ENCODE data around the gene MTA3. TPM values are rescaled to one million over a fixed set of nuclear protein-coding genes. Genes with fewer than 3 reads are reported as not detected.

MTA3 gene
- total RNA-seq, 2 experiments from 2014 or later = 27.0 to 30.9 TPM

DNA sequence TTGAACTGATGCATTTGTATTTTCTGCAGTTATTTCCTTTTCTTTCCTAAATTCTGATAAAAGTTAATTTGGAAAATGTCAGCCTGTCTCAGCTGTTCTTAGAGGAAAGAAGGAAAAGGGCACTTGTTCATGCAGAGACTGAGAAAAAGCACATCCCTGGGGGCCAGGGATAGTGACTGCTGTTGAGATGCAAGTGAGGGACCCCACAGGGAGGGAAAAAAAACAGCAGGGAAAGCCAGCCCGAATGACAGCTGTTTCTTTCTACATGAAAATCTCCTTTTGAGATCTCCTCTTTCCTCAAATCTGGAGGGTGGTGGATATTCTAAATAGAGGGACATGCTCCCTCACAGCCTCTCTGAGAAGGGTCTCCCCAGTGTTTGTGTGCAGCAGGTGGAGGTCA is 14.0 kb upstream of the MTA3 start:
- DNase-seq = no peak
- no peak for ATAC-seq (ENCODE audit: poor library complexity)
- Histone ChIP-seq H3K27ac (ENCODE audit: low read depth in 1 of 2, low read length in 2 of 2) (no peak overlapping the region), H3K4me1 (ENCODE audit: insufficient read depth, low read length) (no peaks in the 10 kb centered on the region), H3K27me3 (ENCODE audit: control insufficient read depth in 1 of 2, insufficient read depth in 2 of 2, low read length in 2 of 2) (no peaks in the 10 kb centered on the region), H3K9me3 (ENCODE audit: control insufficient read depth in 1 of 2, insufficient read depth in 1 of 2, low read length in 2 of 2) (no peaks in the 10 kb centered on the region), H3K4me3 (ENCODE audit: low read length) (no peak overlapping the region), H3K36me3 (ENCODE audit: insufficient read depth, low read length) (no peaks in the 10 kb centered on the region)
- H3K27ac Mint-ChIP-seq = no peak overlapping the region
- POLR2A ChIA-PET = no interaction called here
- no peaks in the 10 kb centered on the region for H3K9me3 Mint-ChIP-seq
- no peak overlapping the region for H3K4me3 Mint-ChIP-seq
- intact Hi-C loops (cut with DNase I, micrococcal nuclease) = no loop called here
- H3K27me3 Mint-ChIP-seq = no peaks in the 10 kb centered on the region
- H3K4me1 Mint-ChIP-seq (ENCODE audit: low read depth) = no peaks in the 10 kb centered on the region
- TF ChIP-seq, protein P1, sequence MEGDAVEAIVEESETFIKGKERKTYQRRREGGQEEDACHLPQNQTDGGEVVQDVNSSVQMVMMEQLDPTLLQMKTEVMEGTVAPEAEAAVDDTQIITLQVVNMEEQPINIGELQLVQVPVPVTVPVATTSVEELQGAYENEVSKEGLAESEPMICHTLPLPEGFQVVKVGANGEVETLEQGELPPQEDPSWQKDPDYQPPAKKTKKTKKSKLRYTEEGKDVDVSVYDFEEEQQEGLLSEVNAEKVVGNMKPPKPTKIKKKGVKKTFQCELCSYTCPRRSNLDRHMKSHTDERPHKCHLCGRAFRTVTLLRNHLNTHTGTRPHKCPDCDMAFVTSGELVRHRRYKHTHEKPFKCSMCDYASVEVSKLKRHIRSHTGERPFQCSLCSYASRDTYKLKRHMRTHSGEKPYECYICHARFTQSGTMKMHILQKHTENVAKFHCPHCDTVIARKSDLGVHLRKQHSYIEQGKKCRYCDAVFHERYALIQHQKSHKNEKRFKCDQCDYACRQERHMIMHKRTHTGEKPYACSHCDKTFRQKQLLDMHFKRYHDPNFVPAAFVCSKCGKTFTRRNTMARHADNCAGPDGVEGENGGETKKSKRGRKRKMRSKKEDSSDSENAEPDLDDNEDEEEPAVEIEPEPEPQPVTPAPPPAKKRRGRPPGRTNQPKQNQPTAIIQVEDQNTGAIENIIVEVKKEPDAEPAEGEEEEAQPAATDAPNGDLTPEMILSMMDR (IDR thresholded peaks at IDR 0.05) = no peak
- no peaks in the 10 kb centered on the region for H3K36me3 Mint-ChIP-seq (ENCODE audit: low read depth)
- CTCF ChIA-PET = no interaction called here

DNA sequence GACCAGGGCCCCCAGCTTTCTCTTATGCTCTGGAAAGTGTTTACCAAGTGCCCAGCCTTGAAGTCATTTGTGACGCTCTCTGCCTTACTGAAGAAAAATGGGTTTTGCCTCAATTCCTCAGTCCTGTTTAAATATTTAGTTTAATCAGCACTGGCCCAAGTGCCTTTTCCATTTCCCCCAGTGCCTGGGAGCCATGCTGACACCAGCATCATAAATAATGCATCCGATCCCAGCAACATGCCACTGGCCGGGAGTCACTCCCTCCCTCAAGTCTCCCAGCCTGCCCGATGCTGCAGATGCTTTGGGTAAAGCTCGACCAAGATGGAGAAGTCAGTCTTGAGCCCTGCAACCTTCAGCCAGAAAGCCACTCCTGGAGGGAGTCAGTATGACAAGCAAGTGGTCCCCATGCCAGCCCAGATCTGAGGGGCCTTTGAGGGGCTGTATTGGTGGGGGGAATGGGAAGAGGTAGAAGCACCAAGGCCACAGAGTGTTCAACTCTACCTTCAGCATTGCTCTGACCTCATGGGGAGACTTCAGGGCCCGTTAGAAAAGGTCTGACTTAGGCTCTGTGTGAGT is 12.0 kb upstream of the MTA3 start:
- no peaks in the 10 kb centered on the region for H3K9me3 ChIP-seq (ENCODE audit: control insufficient read depth in 1 of 2, insufficient read depth in 1 of 2, low read length in 2 of 2)
- no peak overlapping the region for H3K4me3 ChIP-seq (ENCODE audit: low read length)
- Mint-ChIP-seq H3K4me3 (no peak overlapping the region), H3K4me1 (ENCODE audit: low read depth) (no peaks in the 10 kb centered on the region), H3K27ac (no peak overlapping the region), H3K9me3 (no peaks in the 10 kb centered on the region), H3K36me3 (ENCODE audit: low read depth) (no peaks in the 10 kb centered on the region), H3K27me3 (no peaks in the 10 kb centered on the region)
- H3K27ac ChIP-seq (ENCODE audit: low read depth in 1 of 2, low read length in 2 of 2) = no peak overlapping the region
- H3K27me3 ChIP-seq (ENCODE audit: control insufficient read depth in 1 of 2, insufficient read depth in 2 of 2, low read length in 2 of 2) = no peaks in the 10 kb centered on the region
- ATAC-seq (ENCODE audit: poor library complexity) (no peak), DNase-seq (no peak)
- CTCF ChIA-PET = no interaction called here
- TF ChIP-seq, protein P1 (IDR thresholded peaks at IDR 0.05) = no peak
- no peaks in the 10 kb centered on the region for H3K4me1 ChIP-seq (ENCODE audit: insufficient read depth, low read length)
- H3K36me3 ChIP-seq (ENCODE audit: insufficient read depth, low read length) = no peaks in the 10 kb centered on the region
- intact Hi-C loops (cut with DNase I, micrococcal nuclease) = no loop called here
- POLR2A ChIA-PET = no interaction called here

- Histone ChIP-seq H3K36me3 (ENCODE audit: insufficient read depth, low read length) (no peaks in the 10 kb centered on the region), H3K4me3 (ENCODE audit: low read length) (no peak overlapping the region), H3K4me1 (ENCODE audit: insufficient read depth, low read length) (no peaks in the 10 kb centered on the region), H3K27ac (ENCODE audit: low read depth in 1 of 2, low read length in 2 of 2) (no peak overlapping the region), H3K9me3 (ENCODE audit: control insufficient read depth in 1 of 2, insufficient read depth in 1 of 2, low read length in 2 of 2) (no peaks in the 10 kb centered on the region), H3K27me3 (ENCODE audit: control insufficient read depth in 1 of 2, insufficient read depth in 2 of 2, low read length in 2 of 2) (no peaks in the 10 kb centered on the region)
- DNase-seq = no peak
- ChIA-PET POLR2A (no interaction called here), CTCF (no interaction called here)
- Mint-ChIP-seq H3K4me1 (ENCODE audit: low read depth) (no peaks in the 10 kb centered on the region), H3K27me3 (no peaks in the 10 kb centered on the region), H3K4me3 (no peak overlapping the region), H3K36me3 (ENCODE audit: low read depth) (no peaks in the 10 kb centered on the region), H3K9me3 (no peaks in the 10 kb centered on the region), H3K27ac (no peak overlapping the region)
- ATAC-seq (ENCODE audit: poor library complexity) = no peak
- TF ChIP-seq, protein P1 (IDR thresholded peaks at IDR 0.05) = no peak
- intact Hi-C loops (cut with DNase I, micrococcal nuclease) = no loop called here
These were observed 11.1 kb upstream of the MTA3 start for GRCh38 chr2:42557306-42557705.
